GM06990 (cell line): ENCODE data around the gene MICAL2.
A peak's percentile ranks its signal among the peaks of the same experiment; 100 is the strongest.

Source experiments
- DNase-seq: peaks from one replicate; pipeline ENCODE4 v3.0.0-alpha.2; 2011; ENCODE audit not compliant: insufficient read length; ENCODE audit errors: extremely low read depth
- H3K27me3 ChIP-seq: replicated peaks from 2 replicates; pipeline ENCODE4 v1.6.0; 2011; ENCODE audit warnings: low read length; ENCODE audit not compliant: control insufficient read depth, insufficient read depth
- H3K36me3 ChIP-seq: 2 replicates; pipeline ENCODE4 v1.5.1; 2011; ENCODE audit warnings: low read length; ENCODE audit not compliant: control insufficient read depth, insufficient read depth
- H3K4me3 ChIP-seq: replicated peaks from 2 replicates; pipeline ENCODE4 v1.5.1; 2011; ENCODE audit warnings: low read depth, mild to moderate bottlenecking, control low read depth, low read length
- CTCF ChIP-seq: IDR thresholded peaks from 2 replicates; pipeline ENCODE4 v1.5.1; 2011; ENCODE audit warnings: low read length, control low read depth, mild to moderate bottlenecking, inconsistent platforms; ENCODE audit not compliant: insufficient read depth, poor library complexity, severe bottlenecking

Gene MICAL2

GRCh38 chr11:12196308-12196707 is 85.9 kb downstream of the MICAL2 start:
- no peaks in the 10 kb centered on the region for H3K36me3 ChIP-seq
- no peak overlapping the region for H3K4me3 ChIP-seq
- H3K27me3 ChIP-seq: no peaks in the 10 kb centered on the region
- DNase-seq: no peak
- no peak for TF ChIP-seq CTCF

GRCh38 chr11:12196872-12197271 is 86.5 kb downstream of the MICAL2 start:
- Histone ChIP-seq H3K27me3 (no peaks in the 10 kb centered on the region), H3K4me3 (no peak overlapping the region), H3K36me3 (no peaks in the 10 kb centered on the region)
- no peak for DNase-seq
- TF ChIP-seq CTCF: no peak

GRCh38 chr11:12198251-12199222 is 88.1 kb downstream of the MICAL2 start:
- DNase-seq: no peak
- no peaks in the 10 kb centered on the region for H3K36me3 ChIP-seq
- no peak overlapping the region for H3K4me3 ChIP-seq
- H3K27me3 ChIP-seq: no peaks in the 10 kb centered on the region
- no peak for TF ChIP-seq CTCF

- H3K4me3 ChIP-seq: no peak overlapping the region
- TF ChIP-seq CTCF: peak; percentile 7
- H3K27me3 ChIP-seq: no peaks in the 10 kb centered on the region
- DNase-seq: no peak
- no peaks in the 10 kb centered on the region for H3K36me3 ChIP-seq
These were observed 89.0 kb downstream of the MICAL2 start for GRCh38 chr11:12199231-12199948.

- DNase-seq: no peak
- no peak for TF ChIP-seq CTCF
- no peaks in the 10 kb centered on the region for H3K36me3 ChIP-seq
- no peak overlapping the region for H3K4me3 ChIP-seq
- H3K27me3 ChIP-seq: no peaks in the 10 kb centered on the region
These were observed 90.0 kb downstream of the MICAL2 start for GRCh38 chr11:12200279-12200990.
